Mesothelial cell of epicardium (in vitro differentiated cells): Measurements from ENCODE around the gene MPST. TPM values are rescaled to one million over a fixed set of nuclear protein-coding genes. Genes with fewer than 3 reads are reported as not detected.

ENCODE experiments used
- DNase-seq, 2 experiments: peaks; one replicate each; pipeline ENCODE4 v3.0.0; 2021; ENCODE audit warnings: low spot score in 2 of 2; ENCODE audit not compliant: unreplicated experiment in 2 of 2
- H3K27ac Mint-ChIP-seq: 2 replicates; pipeline ENCODE4 v1.8.0; 2021; ENCODE audit warnings: mixed read lengths
- H3K27me3 Mint-ChIP-seq: 2 replicates; pipeline ENCODE4 v1.8.0; 2021; ENCODE audit warnings: low read depth, mixed read lengths
- H3K36me3 Mint-ChIP-seq: 2 replicates; pipeline ENCODE4 v1.8.0; 2021; ENCODE audit warnings: mixed read lengths
- H3K4me1 Mint-ChIP-seq: 2 replicates; pipeline ENCODE4 v1.8.0; 2021; ENCODE audit warnings: mixed read lengths
- H3K4me3 Mint-ChIP-seq: 2 replicates; pipeline ENCODE4 v1.8.0; 2021; ENCODE audit warnings: mild to moderate bottlenecking, moderate library complexity, mixed read lengths
- H3K9me3 Mint-ChIP-seq: 2 replicates; pipeline ENCODE4 v1.8.0; 2021; ENCODE audit warnings: mixed read lengths
- total RNA-seq: library from RNA; stranded (reverse); gene quantifications from 3 replicates; pipeline ENCODE4 v1.2.1, GENCODE V29; 2021
- TF ChIP-seq, protein P1 (sequence below): fragments of 200-600 bp; sonication (generic); IDR thresholded peaks from one replicate; pipeline ENCODE4 v1.5.0; 2021; ENCODE audit warnings: antibody characterized with exemption; ENCODE audit not compliant: unreplicated experiment

Gene MPST
- total RNA-seq, 1 donor from 2014 or later: 55.8 TPM

DNA sequence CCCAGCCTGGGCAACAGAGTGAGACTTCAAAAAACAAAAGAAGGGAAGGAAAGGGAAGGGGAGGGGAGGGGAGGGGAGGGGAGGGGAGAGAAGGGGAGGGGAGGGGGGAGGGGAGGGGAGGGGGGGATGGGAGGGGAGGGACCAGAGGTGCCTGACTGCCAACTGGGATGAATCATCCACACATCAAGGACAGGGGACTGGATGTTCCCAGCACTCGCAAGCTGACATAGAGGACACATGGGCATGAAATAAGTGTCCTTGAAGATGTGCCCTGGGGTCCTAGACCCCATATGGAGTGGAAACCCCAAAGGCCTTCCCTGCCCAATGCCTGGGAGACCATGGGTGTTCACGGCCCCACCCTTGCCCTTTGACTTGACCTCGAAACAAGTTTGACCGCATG, 20.1 kb upstream of the MPST start:
- Mint-ChIP-seq H3K4me1 (no peaks in the 10 kb centered on the region), H3K27me3 (peaks cover 28% of the 10 kb centered on the region), H3K27ac (no peak overlapping the region), H3K9me3 (no peaks in the 10 kb centered on the region), H3K4me3 (no peak overlapping the region), H3K36me3 (no peaks in the 10 kb centered on the region)
- TF ChIP-seq, protein P1, sequence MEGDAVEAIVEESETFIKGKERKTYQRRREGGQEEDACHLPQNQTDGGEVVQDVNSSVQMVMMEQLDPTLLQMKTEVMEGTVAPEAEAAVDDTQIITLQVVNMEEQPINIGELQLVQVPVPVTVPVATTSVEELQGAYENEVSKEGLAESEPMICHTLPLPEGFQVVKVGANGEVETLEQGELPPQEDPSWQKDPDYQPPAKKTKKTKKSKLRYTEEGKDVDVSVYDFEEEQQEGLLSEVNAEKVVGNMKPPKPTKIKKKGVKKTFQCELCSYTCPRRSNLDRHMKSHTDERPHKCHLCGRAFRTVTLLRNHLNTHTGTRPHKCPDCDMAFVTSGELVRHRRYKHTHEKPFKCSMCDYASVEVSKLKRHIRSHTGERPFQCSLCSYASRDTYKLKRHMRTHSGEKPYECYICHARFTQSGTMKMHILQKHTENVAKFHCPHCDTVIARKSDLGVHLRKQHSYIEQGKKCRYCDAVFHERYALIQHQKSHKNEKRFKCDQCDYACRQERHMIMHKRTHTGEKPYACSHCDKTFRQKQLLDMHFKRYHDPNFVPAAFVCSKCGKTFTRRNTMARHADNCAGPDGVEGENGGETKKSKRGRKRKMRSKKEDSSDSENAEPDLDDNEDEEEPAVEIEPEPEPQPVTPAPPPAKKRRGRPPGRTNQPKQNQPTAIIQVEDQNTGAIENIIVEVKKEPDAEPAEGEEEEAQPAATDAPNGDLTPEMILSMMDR: no peak
- no peak for DNase-seq

DNA sequence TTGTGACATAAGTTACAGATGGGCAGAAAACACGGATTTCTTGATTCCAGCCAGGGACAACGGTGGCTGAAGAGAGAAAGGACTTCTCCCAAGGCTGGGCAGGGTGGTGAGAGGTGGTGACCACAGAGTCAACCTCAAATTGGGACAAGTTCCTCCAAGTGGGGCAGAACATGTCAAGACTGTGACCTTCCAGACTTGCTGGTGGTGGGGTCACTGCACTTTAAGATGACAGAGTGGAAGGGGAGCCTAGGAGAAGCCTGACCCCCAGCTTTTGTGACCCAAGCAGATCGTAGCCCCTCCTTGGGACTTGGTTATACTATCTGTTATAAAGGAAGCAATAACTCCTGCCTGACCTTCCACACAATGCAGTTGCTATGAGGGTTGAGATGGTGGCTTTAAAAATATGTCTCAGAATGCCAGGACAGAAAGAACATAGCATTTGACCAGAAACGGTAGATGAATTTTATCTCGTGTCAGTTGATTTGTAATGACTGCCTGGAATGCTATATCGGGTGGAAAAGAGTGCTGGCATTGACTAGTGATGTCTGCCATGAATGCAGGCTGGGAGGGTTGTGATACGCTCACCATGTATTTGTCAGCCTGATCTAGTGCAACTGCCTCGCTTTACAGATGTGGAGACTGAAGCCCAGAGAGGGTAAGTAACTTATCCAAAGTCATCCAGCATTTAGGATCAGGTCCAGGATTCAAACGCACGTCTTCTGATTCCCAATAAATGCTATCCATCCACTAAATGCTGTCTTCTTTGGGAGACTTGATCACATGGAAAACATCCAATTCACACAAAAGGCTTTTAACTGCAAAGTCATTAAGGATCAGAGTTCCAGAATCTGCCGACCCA, 18.6 kb upstream of the MPST start:
- DNase-seq: no peak

DNA sequence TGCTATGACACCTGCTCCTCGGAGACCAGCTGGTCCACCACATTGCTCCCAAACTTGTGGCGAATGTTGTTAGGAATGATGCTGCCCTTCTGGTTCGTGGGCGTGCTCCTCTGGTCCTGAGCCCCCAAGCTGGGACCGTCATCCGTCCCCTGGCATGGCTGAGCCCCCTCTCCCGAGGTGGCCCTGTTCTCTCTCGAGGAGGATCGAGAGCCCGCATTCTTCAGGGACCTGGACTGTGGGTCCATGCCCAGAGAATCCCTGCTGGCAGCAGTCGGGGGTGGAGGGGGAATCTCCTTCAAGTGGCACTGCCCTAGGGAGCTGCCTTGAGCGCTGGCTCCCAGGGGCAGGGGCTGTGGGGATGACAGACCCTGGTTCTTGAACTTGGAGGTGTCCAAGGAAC, 17.7 kb upstream of the MPST start:
- TF ChIP-seq, protein P1: no peak
- no peak overlapping the region for H3K27ac Mint-ChIP-seq
- H3K9me3 Mint-ChIP-seq: peaks cover 4% of the 10 kb centered on the region
- H3K4me3 Mint-ChIP-seq: no peak overlapping the region
- no peaks in the 10 kb centered on the region for H3K4me1 Mint-ChIP-seq
- no peaks in the 10 kb centered on the region for H3K36me3 Mint-ChIP-seq
- peaks cover 38% of the 10 kb centered on the region for H3K27me3 Mint-ChIP-seq
- DNase-seq: no peak

More for the DNA sequence above, 18.6 kb upstream of the MPST start:
- Mint-ChIP-seq H3K27ac (no peak overlapping the region), H3K9me3 (peaks cover 4% of the 10 kb centered on the region), H3K4me3 (no peak overlapping the region), H3K4me1 (no peaks in the 10 kb centered on the region), H3K36me3 (no peaks in the 10 kb centered on the region), H3K27me3 (peaks cover 32% of the 10 kb centered on the region)
- TF ChIP-seq, protein P1: no peak

DNA sequence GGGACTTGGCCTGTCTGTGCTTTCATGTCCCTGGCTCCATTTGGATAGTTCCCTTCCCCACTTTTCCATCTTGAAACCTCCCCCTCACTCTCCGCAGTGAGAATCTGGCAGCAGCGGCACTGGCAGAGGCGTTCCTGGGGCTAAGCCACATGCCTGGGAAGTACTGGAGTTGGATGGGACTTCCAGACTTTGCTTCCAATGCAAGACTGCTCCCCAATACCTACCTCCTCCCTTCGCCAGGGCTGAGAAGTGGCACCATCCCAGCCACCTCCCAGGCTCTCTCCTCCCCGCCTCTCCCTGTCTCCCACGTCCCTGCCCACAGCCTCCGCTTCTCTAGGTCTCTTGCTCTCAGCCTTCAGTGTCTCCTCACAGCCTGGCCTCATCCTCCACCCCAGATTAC, 16.9 kb upstream of the MPST start:
- DNase-seq: no peak
- no peak overlapping the region for H3K4me3 Mint-ChIP-seq
- no peaks in the 10 kb centered on the region for H3K4me1 Mint-ChIP-seq
- peaks cover 39% of the 10 kb centered on the region for H3K27me3 Mint-ChIP-seq
- TF ChIP-seq, protein P1: no peak
- H3K27ac Mint-ChIP-seq: no peak overlapping the region
- H3K9me3 Mint-ChIP-seq: peaks cover 4% of the 10 kb centered on the region
- no peaks in the 10 kb centered on the region for H3K36me3 Mint-ChIP-seq

DNA sequence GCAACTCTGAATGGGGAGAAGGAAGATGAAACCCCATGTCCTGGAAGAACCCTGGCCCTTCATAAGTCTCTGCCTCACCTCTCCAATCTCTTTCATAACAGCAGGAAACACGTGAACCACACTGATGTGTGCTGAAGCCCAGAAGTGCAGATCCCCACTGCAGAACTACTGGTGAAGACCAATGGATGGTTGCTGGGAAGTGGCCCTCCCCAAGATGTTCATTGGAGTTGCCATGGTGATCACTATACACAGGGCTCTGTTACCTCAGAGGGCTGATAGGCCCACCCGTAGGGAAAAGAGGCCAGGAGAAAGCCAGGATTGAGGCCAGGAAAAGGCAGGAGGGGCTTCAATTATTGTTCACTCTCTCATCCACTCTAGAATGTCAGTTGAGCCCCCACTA, 11.9 kb upstream of the MPST start:
- TF ChIP-seq, protein P1: no peak
- Mint-ChIP-seq H3K27me3 (peaks cover 42% of the 10 kb centered on the region), H3K9me3 (peaks cover 4% of the 10 kb centered on the region), H3K36me3 (no peaks in the 10 kb centered on the region), H3K4me1 (no peaks in the 10 kb centered on the region), H3K27ac (no peak overlapping the region), H3K4me3 (no peak overlapping the region)
- no peak for DNase-seq
